ENCODE measurements around the gene PLPP7. TPM values are rescaled to one million over a fixed set of nuclear protein-coding genes. Genes with fewer than 3 reads are reported as not detected.

Gene PLPP7
- total RNA-seq, 2 donors from 2014 or later = 0.23 to 0.31 TPM

DNA sequence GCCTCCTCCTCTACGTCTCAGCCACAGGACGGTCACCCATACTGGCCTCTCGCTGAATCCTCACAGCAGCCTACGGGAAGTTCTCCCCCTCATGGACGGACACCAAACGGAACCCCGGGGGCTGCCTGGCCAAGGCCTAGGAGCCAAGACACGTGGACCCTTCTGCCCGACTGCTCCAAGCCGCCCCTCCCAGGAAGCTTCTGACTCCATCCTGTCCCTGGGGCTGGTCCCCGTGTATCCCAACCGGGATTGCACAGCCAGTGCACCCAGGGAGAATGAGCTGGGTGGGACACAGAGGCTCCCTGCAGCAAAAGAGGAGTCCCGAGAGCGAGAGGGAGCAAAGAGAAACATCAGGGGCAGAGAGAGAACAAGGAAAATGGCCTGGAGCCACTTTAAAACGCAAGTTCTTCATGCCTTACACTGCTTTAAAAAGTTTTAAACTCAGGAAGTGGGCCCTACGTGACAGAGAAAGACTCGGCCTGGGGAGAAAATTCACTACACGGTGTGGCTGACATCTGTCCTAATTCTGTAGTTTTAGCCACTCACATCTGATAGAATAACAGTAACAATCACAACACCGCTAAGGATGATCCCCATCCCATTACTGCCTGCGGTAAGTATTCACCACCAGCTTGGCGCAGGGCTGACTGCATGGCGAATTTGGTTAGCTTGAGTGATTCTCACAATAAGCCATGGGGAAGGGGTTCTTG is 16.2 kb upstream of the PLPP7 start:
- H3K4me1 Mint-ChIP-seq (ENCODE audit: low read depth) = peaks cover 50% of the 10 kb centered on the region
- ATAC-seq (replicated peaks in 1 of 2) = no peak
- peak overlapping the region; percentile 93 to 100 for H3K4me3 Mint-ChIP-seq
- H3K27me3 Mint-ChIP-seq (ENCODE audit: low read depth) = no peaks in the 10 kb centered on the region
- peak; percentile 36 to 52 for DNase-seq
- peaks cover 17 to 27% of the 10 kb centered on the region in 2 donors for H3K36me3 Mint-ChIP-seq (ENCODE audit: insufficient read depth in 2 of 2)
- no peaks in the 10 kb centered on the region for H3K9me3 Mint-ChIP-seq
- peak overlapping the region; percentile 100 for H3K27ac Mint-ChIP-seq

DNA sequence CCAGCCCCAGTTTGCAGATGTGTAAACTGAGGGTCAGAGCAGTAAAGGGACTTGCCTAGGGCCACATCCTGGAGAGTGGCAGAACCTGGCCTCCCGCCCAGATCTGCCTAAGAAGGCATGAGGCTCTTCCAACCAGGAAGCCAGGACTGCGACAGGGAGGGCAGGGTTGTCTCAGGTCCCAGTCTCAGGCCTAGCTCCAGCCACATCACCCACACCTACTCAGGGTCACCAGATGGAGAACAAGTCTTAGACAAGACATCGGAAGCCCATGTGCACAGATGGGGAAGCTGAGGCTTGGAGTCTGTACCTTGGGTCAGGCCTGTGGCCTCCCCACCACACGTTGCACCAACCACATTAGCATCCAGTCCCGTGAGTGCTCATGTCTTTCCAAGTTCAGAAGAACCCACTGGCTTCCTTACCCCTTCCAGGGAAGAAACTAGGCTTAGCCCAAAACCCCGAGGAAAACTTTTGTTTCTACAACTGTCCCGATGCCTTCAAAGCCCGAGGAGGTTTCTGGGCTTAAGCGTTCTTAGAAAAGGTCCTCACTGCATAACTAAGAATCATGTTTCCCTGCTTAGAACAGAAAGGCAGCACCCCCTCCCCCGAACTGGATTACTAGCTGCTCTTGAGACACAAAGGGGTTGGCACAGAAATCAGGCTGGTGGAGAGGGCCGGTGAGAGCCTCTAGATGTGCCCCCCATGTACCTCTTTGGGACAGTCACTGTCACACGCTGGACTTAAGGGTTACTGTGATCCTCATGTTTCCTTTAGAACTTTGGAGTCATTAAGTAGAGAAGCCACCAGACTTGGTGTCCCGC is 15.5 kb upstream of the PLPP7 start:
- DNase-seq (peak in 1 of 2 donors; percentile 40), ATAC-seq (replicated peaks in 1 of 2) (no peak)
- Mint-ChIP-seq H3K4me1 (ENCODE audit: low read depth) (peaks cover 52% of the 10 kb centered on the region), H3K9me3 (no peaks in the 10 kb centered on the region), H3K4me3 (peak overlapping the region; percentile 93 to 100), H3K27me3 (ENCODE audit: low read depth) (no peaks in the 10 kb centered on the region), H3K27ac (peak overlapping the region; percentile 100), H3K36me3 (ENCODE audit: insufficient read depth in 2 of 2) (peaks cover 17 to 27% of the 10 kb centered on the region in 2 donors)

DNA sequence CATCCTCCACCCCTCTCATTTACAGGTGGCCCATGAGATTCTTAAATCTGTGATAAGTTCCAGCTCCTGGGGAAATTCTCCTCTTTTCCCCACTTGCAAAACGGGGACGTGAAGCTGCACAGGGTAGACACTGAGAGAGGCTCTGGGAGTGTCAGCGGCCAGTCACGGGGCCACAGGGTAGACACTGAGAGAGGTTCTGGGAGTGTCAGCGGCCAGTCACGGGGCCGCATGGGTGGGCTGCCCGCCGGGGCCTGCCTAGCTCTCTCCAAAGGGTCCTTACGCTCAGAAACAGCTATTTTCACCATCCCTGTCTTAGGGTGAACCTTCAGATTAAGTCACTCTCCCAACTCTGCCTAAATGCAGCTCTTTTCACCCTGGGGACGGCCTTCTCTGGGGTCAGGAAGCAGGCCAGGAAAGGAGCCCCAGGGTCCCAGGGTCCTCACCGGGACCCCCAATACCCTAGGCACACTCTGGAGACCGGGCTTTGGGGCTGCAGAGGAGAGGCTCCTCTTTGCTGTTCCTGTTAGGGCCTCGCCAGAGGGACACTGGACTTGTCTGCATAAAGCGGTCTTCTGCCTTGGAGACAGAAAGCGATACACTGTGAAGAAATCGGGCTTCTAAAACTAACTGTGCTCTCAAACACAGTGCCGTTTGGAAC is 14.7 kb upstream of the PLPP7 start:
- DNase-seq = peak; percentile 43 to 53
- Mint-ChIP-seq H3K9me3 (no peaks in the 10 kb centered on the region), H3K4me3 (peak overlapping the region; percentile 93 to 100), H3K27ac (peak overlapping the region; percentile 100), H3K36me3 (ENCODE audit: insufficient read depth in 2 of 2) (peaks cover 17 to 27% of the 10 kb centered on the region in 2 donors), H3K4me1 (ENCODE audit: low read depth) (peaks cover 46% of the 10 kb centered on the region), H3K27me3 (ENCODE audit: low read depth) (no peaks in the 10 kb centered on the region)
- ATAC-seq (replicated peaks in 1 of 2) = peak; percentile 27 to 29

DNA sequence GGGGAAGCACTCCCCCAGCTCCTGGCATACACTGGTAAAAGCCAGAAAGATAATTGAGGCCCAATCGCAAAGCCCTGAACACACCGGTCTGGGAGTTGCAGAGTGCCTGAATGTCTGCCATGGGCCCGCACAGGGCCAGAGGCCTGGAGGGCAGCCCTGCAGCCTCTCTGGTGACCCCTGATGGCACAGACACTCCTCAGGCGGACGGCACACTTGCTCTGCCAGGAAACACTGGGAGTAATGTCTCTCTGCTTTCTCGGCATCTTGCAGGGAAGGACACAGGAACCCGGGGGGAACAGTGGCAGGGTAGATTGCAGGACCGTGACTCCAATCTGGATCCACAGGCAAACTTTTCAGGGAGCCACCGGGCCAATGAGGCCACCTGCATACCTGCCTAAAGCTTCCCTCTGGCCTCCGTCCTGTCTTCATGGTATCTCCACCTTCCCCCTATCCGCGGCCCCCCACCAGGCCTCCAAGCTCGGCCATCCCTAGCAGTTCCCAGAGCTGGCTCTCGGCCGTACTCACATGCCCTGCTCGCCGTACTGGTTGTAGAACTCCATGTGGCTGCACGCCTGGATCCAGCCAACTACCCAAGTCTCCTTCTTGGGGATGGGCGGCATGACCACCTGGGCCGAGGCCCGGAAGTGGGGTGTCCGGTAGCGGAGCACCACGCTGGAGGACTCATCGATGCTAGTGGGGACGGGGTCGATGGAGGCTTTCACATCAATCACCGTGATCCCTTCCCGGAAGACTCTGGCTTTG is 14.0 kb upstream of the PLPP7 start:
- peaks cover 15 to 27% of the 10 kb centered on the region in 2 donors for H3K36me3 Mint-ChIP-seq (ENCODE audit: insufficient read depth in 2 of 2)
- H3K27me3 Mint-ChIP-seq (ENCODE audit: low read depth) = no peaks in the 10 kb centered on the region
- DNase-seq = peak; percentile 56 to 60
- H3K4me1 Mint-ChIP-seq (ENCODE audit: low read depth) = peaks cover 39% of the 10 kb centered on the region
- peak overlapping the region; percentile 93 to 100 for H3K4me3 Mint-ChIP-seq
- peak; percentile 30 to 35 for ATAC-seq (replicated peaks in 1 of 2)
- H3K9me3 Mint-ChIP-seq = no peaks in the 10 kb centered on the region
- peak overlapping the region; percentile 100 for H3K27ac Mint-ChIP-seq

DNA sequence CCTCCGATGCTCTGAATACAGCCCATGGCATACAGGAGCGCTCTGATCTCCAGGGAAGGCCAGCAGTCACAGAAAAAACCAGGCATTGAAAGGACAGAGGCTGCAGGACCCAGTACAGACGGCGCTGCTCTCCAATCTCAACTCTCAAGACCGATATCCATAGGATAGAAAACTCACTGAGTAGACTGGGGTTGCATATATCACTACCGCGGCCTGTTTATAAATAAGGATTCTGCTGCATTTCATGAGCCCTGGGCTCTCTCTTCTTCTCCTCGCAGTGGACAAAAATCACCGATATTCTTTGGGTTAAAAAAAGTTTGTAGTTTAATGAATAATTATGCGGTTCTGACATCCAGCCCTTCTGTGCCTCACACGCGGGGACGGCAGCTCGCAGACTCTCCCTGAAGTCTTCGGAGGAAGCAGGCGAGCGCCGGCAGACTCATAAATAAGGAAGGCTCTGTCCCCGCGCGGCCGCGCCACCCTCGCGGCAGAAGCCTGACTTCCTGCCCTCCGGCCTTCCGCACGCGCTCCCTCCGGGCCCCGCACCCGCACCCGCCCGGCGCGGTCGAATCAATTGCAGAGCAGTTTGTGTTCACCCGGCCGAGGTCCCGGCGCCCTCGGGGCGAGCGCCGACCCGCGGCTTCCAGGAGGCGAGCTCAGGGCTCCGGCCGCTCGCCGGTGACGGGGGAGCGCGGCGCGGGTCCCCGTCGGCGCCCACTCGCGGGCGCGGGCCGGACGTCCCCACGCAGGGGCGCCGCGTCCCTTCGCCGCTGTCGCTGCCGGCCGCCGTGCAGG is 13.2 kb upstream of the PLPP7 start, which contains the start of gene FAM78A:
Gene FAM78A, minus strand, starts transcription at position 417 of the 795 bp plus-strand sequence. Its CDS starts 331 bp downstream, at position 86.
- Mint-ChIP-seq H3K9me3 (no peaks in the 10 kb centered on the region), H3K4me3 (peak within 1 kb of the TSS; percentile 93 to 100), H3K36me3 (ENCODE audit: insufficient read depth in 2 of 2) (peaks cover 15 to 27% of the 10 kb centered on the region in 2 donors), H3K4me1 (ENCODE audit: low read depth) (peaks cover 31% of the 10 kb centered on the region), H3K27me3 (ENCODE audit: low read depth) (peaks cover 5% of the 10 kb centered on the region), H3K27ac (peak within 1 kb of the TSS; percentile 100)
- ATAC-seq (replicated peaks in 1 of 2) = peak; percentile 23 to 26
- peak; percentile 70 to 76 for DNase-seq

DNA sequence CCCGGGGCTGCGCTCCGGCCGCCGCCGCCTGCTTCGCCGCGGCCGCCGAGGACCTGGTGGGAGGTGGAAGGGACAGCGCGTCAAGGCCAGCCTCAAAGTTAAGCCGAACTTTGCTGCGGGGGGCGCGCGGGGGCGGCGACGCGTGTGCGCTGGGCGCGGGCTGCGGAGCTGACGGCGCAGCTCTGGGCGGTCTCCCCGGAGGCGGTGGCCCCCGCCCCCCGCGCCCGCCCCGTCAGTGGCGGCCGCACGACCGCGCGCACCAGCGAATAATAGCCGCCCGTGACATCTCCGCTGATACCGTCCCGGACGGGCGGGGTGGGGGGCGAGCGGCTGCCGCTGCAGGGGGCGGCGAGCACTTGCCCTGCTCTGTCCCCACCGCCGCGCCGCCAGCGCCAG is 12.6 kb upstream of the PLPP7 start:
- peaks cover 15 to 27% of the 10 kb centered on the region in 2 donors for H3K36me3 Mint-ChIP-seq (ENCODE audit: insufficient read depth in 2 of 2)
- ATAC-seq (replicated peaks in 1 of 2) (peak; percentile 35 to 51), DNase-seq (peak; percentile 45 to 50)
- peak overlapping the region in 1 of 2 donors; percentile 59 for H3K4me3 Mint-ChIP-seq
- peaks cover 11% of the 10 kb centered on the region for H3K27me3 Mint-ChIP-seq (ENCODE audit: low read depth)
- peaks cover 30% of the 10 kb centered on the region for H3K4me1 Mint-ChIP-seq (ENCODE audit: low read depth)
- no peaks in the 10 kb centered on the region for H3K9me3 Mint-ChIP-seq
- H3K27ac Mint-ChIP-seq = no peak overlapping the region

DNA sequence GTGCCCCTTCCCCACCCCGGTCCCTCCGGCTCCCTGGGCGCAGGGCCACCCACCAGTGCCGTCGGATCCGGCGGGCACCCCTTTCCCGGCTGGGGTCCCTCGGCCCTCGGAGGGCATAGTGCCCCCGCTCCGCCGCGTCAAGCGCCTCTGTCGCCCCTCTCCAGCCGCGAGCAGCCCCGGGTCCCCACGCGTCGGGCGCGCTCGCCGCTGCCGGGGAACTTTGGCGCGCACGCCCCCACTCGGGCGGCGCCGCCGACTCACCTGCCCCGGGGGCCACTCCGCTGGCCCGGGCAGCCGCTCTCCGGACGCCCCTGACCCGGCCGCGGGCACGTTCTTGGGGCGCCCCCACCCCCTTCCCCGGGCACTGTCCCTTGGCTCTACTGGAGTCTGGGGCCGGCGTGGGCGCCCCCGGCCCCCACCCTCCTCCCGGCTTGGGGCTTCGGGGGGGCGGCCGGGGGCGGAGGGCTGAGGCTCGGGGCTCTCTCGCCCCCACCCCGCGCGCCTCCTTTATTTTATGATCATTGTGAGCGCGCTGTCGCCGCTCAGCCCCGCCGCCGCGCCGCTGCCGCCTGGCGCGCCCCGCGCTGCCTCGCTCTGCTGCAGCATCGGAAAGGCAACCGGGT is 12.1 kb upstream of the PLPP7 start:
- Mint-ChIP-seq H3K27ac (no peak overlapping the region), H3K4me1 (ENCODE audit: low read depth) (peaks cover 30% of the 10 kb centered on the region), H3K4me3 (peak overlapping the region; percentile 20 to 86), H3K36me3 (ENCODE audit: insufficient read depth in 2 of 2) (peaks cover 14 to 27% of the 10 kb centered on the region in 2 donors), H3K27me3 (ENCODE audit: low read depth) (peaks cover 16% of the 10 kb centered on the region), H3K9me3 (no peaks in the 10 kb centered on the region)
- ATAC-seq (replicated peaks in 1 of 2) = peak; percentile 4 to 12
- DNase-seq = peak; percentile 34 to 55

DNA sequence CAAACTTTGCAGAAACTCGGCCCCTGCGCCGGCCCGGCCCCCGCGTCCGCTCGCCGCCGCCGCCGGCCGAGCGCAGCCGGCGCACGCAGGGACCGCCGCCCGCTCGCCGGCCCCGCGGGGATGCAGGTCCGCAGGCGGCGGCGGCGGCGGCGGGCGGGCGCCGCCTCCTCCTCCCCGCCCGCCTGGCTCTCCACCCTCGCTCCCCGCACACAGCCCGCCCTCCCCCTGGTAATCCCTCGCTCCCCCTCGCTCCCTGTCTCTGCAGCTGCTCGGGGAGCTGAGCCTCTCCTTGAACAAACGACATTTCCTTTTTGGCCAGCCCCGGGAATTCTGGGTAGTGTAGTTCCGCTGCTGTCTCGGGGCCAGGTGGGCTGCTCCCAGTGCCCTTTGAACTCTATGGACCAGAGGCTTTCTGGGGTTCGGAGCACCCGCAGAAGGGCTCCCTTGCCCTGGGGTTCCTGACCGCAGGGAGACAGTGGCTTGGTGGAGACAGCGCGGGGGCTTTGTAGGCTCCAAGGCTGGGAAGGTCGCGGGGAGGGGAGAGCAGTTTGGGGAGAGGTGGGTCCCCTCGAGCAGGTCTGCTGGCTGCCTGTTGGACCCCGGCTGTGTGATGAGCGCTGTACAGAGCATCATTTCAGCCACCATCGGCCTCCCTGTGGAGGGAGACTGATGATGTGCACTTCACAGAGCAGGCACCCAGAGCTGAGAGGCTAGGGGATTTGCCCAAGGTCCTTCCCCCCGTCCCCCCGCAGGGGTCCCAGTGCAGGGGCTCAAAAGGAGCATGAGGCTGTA is 11.4 kb upstream of the PLPP7 start:
- H3K36me3 Mint-ChIP-seq (ENCODE audit: insufficient read depth in 2 of 2) = peaks cover 14 to 27% of the 10 kb centered on the region in 2 donors
- peak; percentile 72 to 73 for DNase-seq
- peak overlapping the region; percentile 73 to 86 for H3K4me3 Mint-ChIP-seq
- H3K4me1 Mint-ChIP-seq (ENCODE audit: low read depth) = peaks cover 25% of the 10 kb centered on the region
- no peaks in the 10 kb centered on the region for H3K9me3 Mint-ChIP-seq
- H3K27me3 Mint-ChIP-seq (ENCODE audit: low read depth) = peaks cover 17% of the 10 kb centered on the region
- peak overlapping the region; percentile 4 for H3K27ac Mint-ChIP-seq
- ATAC-seq (replicated peaks in 1 of 2) = peak; percentile 46 to 47

DNA sequence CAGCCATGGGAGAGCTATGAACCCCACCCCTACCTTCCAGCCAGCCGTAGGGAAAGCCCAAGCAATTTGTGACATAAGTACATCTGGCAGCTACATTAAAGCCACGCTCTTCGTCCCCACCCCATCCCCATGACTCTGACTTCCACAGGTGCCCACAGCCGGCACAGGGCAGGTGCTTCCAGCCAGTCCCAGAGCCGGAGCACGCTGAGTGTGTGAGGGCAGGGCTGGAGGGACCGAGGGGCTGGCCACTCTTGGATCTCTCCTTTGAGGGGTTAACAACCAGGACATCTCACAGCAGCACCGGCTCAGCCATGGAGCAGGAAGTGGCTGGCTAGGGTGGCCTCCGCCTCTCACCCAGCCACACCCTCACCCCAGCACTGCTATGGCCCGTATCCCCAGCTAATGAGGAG is 10.8 kb upstream of the PLPP7 start:
- Mint-ChIP-seq H3K9me3 (no peaks in the 10 kb centered on the region), H3K4me1 (ENCODE audit: low read depth) (peaks cover 24% of the 10 kb centered on the region), H3K27ac (no peak overlapping the region), H3K4me3 (peak overlapping the region; percentile 73 to 86), H3K36me3 (ENCODE audit: insufficient read depth in 2 of 2) (peaks cover 14 to 22% of the 10 kb centered on the region in 2 donors), H3K27me3 (ENCODE audit: low read depth) (peaks cover 17% of the 10 kb centered on the region)
- DNase-seq (peak in 1 of 2 donors; percentile 39), ATAC-seq (replicated peaks in 1 of 2) (no peak)

DNA sequence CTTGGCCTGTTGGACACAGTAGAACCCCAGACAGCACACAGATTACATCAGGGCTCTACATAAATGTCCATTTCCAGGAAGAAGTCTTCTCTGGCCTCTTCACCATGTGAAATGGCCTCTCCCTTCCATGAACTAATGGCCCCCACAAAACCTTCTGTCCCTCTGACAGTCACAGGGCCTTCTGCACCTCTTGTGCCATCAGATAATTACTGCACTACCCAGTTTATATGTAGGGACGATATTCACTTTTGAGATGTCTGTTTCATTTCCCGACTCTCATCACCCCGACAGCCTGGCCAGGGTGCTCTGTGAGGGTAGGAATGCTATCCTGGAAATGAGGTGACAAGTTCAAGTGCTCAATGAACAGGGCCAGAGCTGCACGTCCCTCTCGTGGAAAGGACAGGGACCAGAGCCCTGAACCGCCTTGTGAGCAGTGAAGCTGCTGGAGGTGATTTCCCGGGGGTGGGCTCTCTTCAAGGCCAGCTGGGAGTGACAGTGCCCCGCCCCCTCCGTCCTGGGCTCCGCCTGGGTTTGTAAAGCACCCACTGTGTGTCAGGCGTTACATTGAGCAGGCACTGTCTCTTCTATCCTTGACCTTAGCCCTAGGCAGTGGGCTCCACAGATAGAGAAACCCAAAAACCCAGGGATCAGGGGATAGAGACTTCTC is 10.2 kb upstream of the PLPP7 start:
- Mint-ChIP-seq H3K4me1 (ENCODE audit: low read depth) (peaks cover 24% of the 10 kb centered on the region), H3K27ac (no peak overlapping the region), H3K9me3 (no peaks in the 10 kb centered on the region), H3K27me3 (ENCODE audit: low read depth) (peaks cover 17% of the 10 kb centered on the region), H3K4me3 (peak overlapping the region in 1 of 2 donors; percentile 73), H3K36me3 (ENCODE audit: insufficient read depth in 2 of 2) (peaks cover 14 to 19% of the 10 kb centered on the region in 2 donors)
- ATAC-seq (replicated peaks in 1 of 2) = no peak
- no peak for DNase-seq

Data from activated T-cell treated with anti-CD3 and anti-CD28 coated beads, Interleukin-2, amount 50 U/mL, for 72 hours (primary cell).